H1 (cell line): Measurements from ENCODE around the gene FADD. TPM values are rescaled to one million over a fixed set of nuclear protein-coding genes. Genes with fewer than 3 reads are reported as not detected.
A peak's percentile ranks its signal among the peaks of the same experiment; 100 is the strongest.

ENCODE experiments used
- CTCF ChIA-PET: fragments of 300-600 bp; sonication (Branson Sonifier 250); formaldehyde crosslinking; loops from one replicate; lab custom pipeline; 2021; ENCODE audit not compliant: partially characterized antibody; lab: Charles Lee
- POLR2A ChIA-PET: fragments of 300-600 bp; sonication (Branson Sonifier 250); formaldehyde crosslinking; loops from one replicate; lab custom pipeline; 2021; ENCODE audit warnings: inconsistent platforms; ENCODE audit not compliant: partially characterized antibody; lab: Charles Lee
- DNase-seq, 2 experiments: peaks; one replicate each; pipeline versions ENCODE4 v3.0.0 to v3.0.0-alpha.2; 2010 to 2022; ENCODE audit warnings: low spot score in 2 of 2, low read depth in 1 of 2, mixed read lengths in 1 of 2
- FAIRE-seq: peaks from 2 replicates; lab custom pipeline; 2011; peaks lifted over from hg19 to GRCh38; lab: Jason Lieb, UNC
- H2AFZ ChIP-seq: 2 replicates; pipeline ENCODE4 v1.8.1; 2012; ENCODE audit warnings: low read length, inconsistent platforms
- H2AK5ac ChIP-seq: 2 replicates; pipeline ENCODE4 v1.6.1; 2013; ENCODE audit warnings: low read depth, low read length
- H2BK120ac ChIP-seq: replicated peaks from 2 replicates; pipeline ENCODE3; 2013; ENCODE audit warnings: low read depth, low read length, inconsistent platforms
- H2BK12ac ChIP-seq: 2 replicates; pipeline ENCODE4 v1.6.1; 2013; ENCODE audit warnings: low read depth, low read length
- H2BK15ac ChIP-seq: 2 replicates; pipeline ENCODE4 v1.6.1; 2013; ENCODE audit warnings: low read length
- H2BK20ac ChIP-seq: 2 replicates; pipeline ENCODE4 v1.6.1; 2013; ENCODE audit warnings: low read length
- H2BK5ac ChIP-seq: 2 replicates; pipeline ENCODE4 v1.6.1; 2013; ENCODE audit warnings: low read depth, low read length
- H3K14ac ChIP-seq: 2 replicates; pipeline ENCODE4 v1.6.1; 2013; ENCODE audit warnings: inconsistent platforms; ENCODE audit not compliant: insufficient read length
- H3K18ac ChIP-seq: 2 replicates; pipeline ENCODE4 v1.6.1; 2013; ENCODE audit warnings: low read length; ENCODE audit errors: extremely low read depth
- H3K23ac ChIP-seq: 2 replicates; pipeline ENCODE4 v1.6.1; 2013; ENCODE audit warnings: inconsistent platforms; ENCODE audit not compliant: insufficient read length
- H3K23me2 ChIP-seq: 2 replicates; pipeline ENCODE4 v1.6.1; 2013; ENCODE audit warnings: low read depth, low read length
- H3K27ac ChIP-seq: 2 replicates; pipeline ENCODE4 v1.6.1; 2011; ENCODE audit warnings: low read depth, low read length, inconsistent platforms
- H3K27me3 ChIP-seq, 4 experiments: replicated peaks in 1 of 4; 1 replicate in 1 of 4; 2 replicates in 3 of 4; pipeline versions ENCODE4 v1.6.1 to v1.8.1; 2011 to 2013; ENCODE audit warnings: low read length in 3 of 4, mild to moderate bottlenecking in 3 of 4, inconsistent platforms in 2 of 4, mixed read lengths in 2 of 4, moderate library complexity in 1 of 4; ENCODE audit not compliant: control insufficient read depth in 3 of 4, insufficient read depth in 3 of 4; ENCODE audit errors: extremely low read depth in 1 of 4
- H3K36me3 ChIP-seq, 4 experiments: 2 replicates each; pipeline versions ENCODE4 v1.6.1 to v1.8.1; 2011 to 2013; ENCODE audit warnings: mild to moderate bottlenecking in 4 of 4, low read length in 3 of 4, moderate library complexity in 2 of 4, control low read depth in 1 of 4, inconsistent platforms in 1 of 4; ENCODE audit not compliant: insufficient read depth in 4 of 4, control insufficient read depth in 2 of 4
- H3K4ac ChIP-seq: replicated peaks from 2 replicates; pipeline ENCODE3; 2013; ENCODE audit warnings: low read length, low read depth, mixed read lengths, inconsistent platforms; ENCODE audit not compliant: insufficient read length
- H3K4me1 ChIP-seq, 4 experiments: replicated peaks in 1 of 4; 1 replicate in 1 of 4; 2 replicates in 3 of 4; pipeline versions ENCODE4 v1.6.1 to v1.8.1; 2011 to 2013; ENCODE audit warnings: low read length in 3 of 4, inconsistent platforms in 2 of 4, mixed read lengths in 1 of 4; ENCODE audit not compliant: insufficient read depth in 4 of 4, control insufficient read depth in 3 of 4
- H3K4me2 ChIP-seq, 2 experiments: 2 replicates each; pipeline versions ENCODE4 v1.6.1 to v1.8.1; 2011 to 2013; ENCODE audit warnings: low read depth in 2 of 2, low read length in 2 of 2, control low read depth in 1 of 2, inconsistent platforms in 1 of 2, mild to moderate bottlenecking in 1 of 2; ENCODE audit not compliant: insufficient read depth in 1 of 2
- H3K4me3 ChIP-seq, 4 experiments: fragments of 200-600, 300-600 bp in 1 of 4; sonication (generic), shearing (Covaris generic), sonication (Bioruptor Twin) in 1 of 4; 2 replicates each; pipeline versions ENCODE4 v1.5.1 to v1.8.1; 2011 to 2016; ENCODE audit warnings: low read length in 4 of 4, low read depth in 3 of 4, control low read depth in 2 of 4, inconsistent platforms in 2 of 4, mild to moderate bottlenecking in 2 of 4, mixed read lengths in 1 of 4, moderate library complexity in 1 of 4; ENCODE audit not compliant: insufficient read depth in 2 of 4; ENCODE audit errors: extremely low read depth in 1 of 4
- H3K56ac ChIP-seq: replicated peaks from 2 replicates; pipeline ENCODE3; 2013; ENCODE audit warnings: low read depth, mild to moderate bottlenecking, mixed read lengths, low read length, inconsistent platforms; ENCODE audit not compliant: insufficient read length
- H3K79me1 ChIP-seq: 2 replicates; pipeline ENCODE4 v1.6.1; 2013; ENCODE audit warnings: low read depth, low read length, control low read depth
- H3K79me2 ChIP-seq, 2 experiments: 2 replicates each; pipeline versions ENCODE4 v1.6.1 to v1.8.1; 2012 to 2013; ENCODE audit warnings: low read length in 2 of 2, mild to moderate bottlenecking in 2 of 2, inconsistent platforms in 1 of 2; ENCODE audit not compliant: insufficient read depth in 2 of 2, control insufficient read depth in 1 of 2
- H3K9ac ChIP-seq, 4 experiments: replicated peaks in 1 of 4; 1 replicate in 1 of 4; 2 replicates in 3 of 4; pipeline versions ENCODE4 v1.6.1 to v1.8.1; 2011 to 2013; ENCODE audit warnings: low read depth in 3 of 4, low read length in 3 of 4, control low read depth in 2 of 4, mild to moderate bottlenecking in 2 of 4, moderate library complexity in 2 of 4, inconsistent platforms in 1 of 4; ENCODE audit errors: extremely low read depth in 1 of 4
- H3K9me3 ChIP-seq, 2 experiments: 2 replicates each; pipeline versions ENCODE4 v1.6.1 to v1.8.1; 2012 to 2013; ENCODE audit warnings: mild to moderate bottlenecking in 2 of 2, moderate library complexity in 2 of 2, control low read depth in 1 of 2, inconsistent platforms in 1 of 2, low read depth in 1 of 2, low read length in 1 of 2, mixed read lengths in 1 of 2; ENCODE audit not compliant: insufficient read depth in 2 of 2
- H4K20me1 ChIP-seq, 2 experiments: replicated peaks in 1 of 2; 2 replicates each; pipeline versions ENCODE3 to v1.8.1; 2011 to 2013; ENCODE audit warnings: inconsistent platforms in 2 of 2, low read length in 2 of 2, mild to moderate bottlenecking in 1 of 2; ENCODE audit not compliant: insufficient read depth in 2 of 2, control insufficient read depth in 1 of 2
- H4K5ac ChIP-seq: 2 replicates; pipeline ENCODE4 v1.6.1; 2013; ENCODE audit warnings: low read length, low read depth, mixed read lengths, inconsistent platforms; ENCODE audit not compliant: insufficient read length
- H4K8ac ChIP-seq: 2 replicates; pipeline ENCODE4 v1.8.0; 2013; ENCODE audit warnings: mild to moderate bottlenecking, moderate library complexity, low read length, inconsistent platforms; ENCODE audit not compliant: insufficient read depth; ENCODE audit errors: extremely low read depth
- H4K91ac ChIP-seq: replicated peaks from 2 replicates; pipeline ENCODE3; 2013; ENCODE audit warnings: low read length, mixed read lengths, inconsistent platforms; ENCODE audit not compliant: insufficient read length
- GABPA ChIP-seq: IDR thresholded peaks from 2 replicates; pipeline ENCODE4 v1.6.1; 2011; ENCODE audit warnings: mild to moderate bottlenecking, low read length, moderate library complexity, borderline replicate concordance; ENCODE audit not compliant: insufficient read depth
- HDAC2 ChIP-seq, 2 experiments: fragments of 300-600 bp in 1 of 2; sonication (generic) in 1 of 2; IDR thresholded peaks; 2 replicates each; pipeline ENCODE4 v1.6.1; 2011 to 2012; ENCODE audit warnings: low read depth in 2 of 2, low read length in 2 of 2, mild to moderate bottlenecking in 2 of 2, moderate library complexity in 2 of 2, borderline replicate concordance in 1 of 2, inconsistent platforms in 1 of 2
- SP2 ChIP-seq: IDR thresholded peaks from 2 replicates; pipeline ENCODE4 v1.6.1; 2012; ENCODE audit warnings: mild to moderate bottlenecking, low read length, inconsistent platforms
- SRF ChIP-seq: IDR thresholded peaks from 2 replicates; pipeline ENCODE4 v1.6.1; 2011; ENCODE audit warnings: mild to moderate bottlenecking, low read depth, low read length, moderate library complexity
- WGBS, 2 experiments: shearing (Covaris generic) in 1 of 2; methylation state at CpG; one replicate each; pipeline versions ENCODE4 v1.1.6 to v1.1.7; 2013 to 2015; ENCODE audit warnings: low lambda C conversion rate in 2 of 2, mixed read lengths in 2 of 2, inconsistent platforms in 1 of 2, low coverage in 1 of 2, missing lambda C conversion rate in 1 of 2; ENCODE audit not compliant: insufficient replicate concordance in 2 of 2, insufficient coverage in 1 of 2, insufficient read length in 1 of 2; ENCODE audit errors: extremely low coverage in 1 of 2, missing lambda C conversion rate in 1 of 2; 5-methylcytosine and 5-hydroxymethylcytosine counted together
- polyA plus RNA-seq, 7 experiments: library from polyadenylated mRNA; depleted of rRNA in 3 of 7; stranded (reverse) in 5 of 7; unstranded in 2 of 7; fragments of >200 nt in 5 of 7; fragments of 200-250 nt in 2 of 7; gene quantifications; 1 replicate in 5 of 7; 2 replicates in 1 of 7; 4 replicates in 1 of 7; pipeline versions ENCODE4 v1.2.1 to v1.2.3, GENCODE V29; 2011 to 2013; ENCODE audit warnings: missing spikeins in 2 of 7, mixed read lengths in 2 of 7
- total RNA-seq: library from RNA; stranded (reverse); fragmentation: NEBNext Ultra II Directional; extraction: Animal tissue kit (Norgen Biotek cat#: 25700); gene quantifications from 2 replicates; pipeline ENCODE4 v1.2.1, GENCODE V29; 2021

Gene FADD
- total and polyA plus RNA-seq, 2 of the 8 experiments (the other 6 are each of a cell fraction or from before 2014, with no cell fraction given) = 29.0 to 43.9 TPM

- 93% methylated on average over 12 of the region's 12 CpGs; no CpG with 5 or more reads in 1 of the 2 experiments for WGBS, 2 experiments
- Histone ChIP-seq H3K79me2 (peaks cover 9 to 39% of the 10 kb centered on the region in 2 experiments), H3K9me3 (no peaks in the 10 kb centered on the region), H3K4me1 (peaks cover 7 to 17% (median 12%) of the 10 kb centered on the region in 4 experiments), H3K79me1 (peaks cover 6% of the 10 kb centered on the region; the same call in 1 of the 2 replicates), H3K56ac (no peak overlapping the region), H3K4me3 (peak overlapping the region in 1 of 4 experiments; percentile 86; a peak in 1 of 8 replicates), H2AFZ (no peak overlapping the region), H3K4me2 (peak overlapping the region; percentile 70 to 89; a peak in 3 of 4 replicates), H3K27ac (0 out of 2 replicates have a peak overlapping the region, but pooled peaks have one; percentile 7), H4K8ac (peak overlapping the region; percentile 39), H3K18ac (no peak overlapping the region), H2BK12ac (peak overlapping the region; percentile 87; the same call in 1 of the 2 replicates), H4K20me1 (peaks cover 21 to 31% of the 10 kb centered on the region in 2 experiments), H2AK5ac (peak overlapping the region; percentile 32; the same call in 1 of the 2 replicates), H3K4ac (no peak overlapping the region), H2BK20ac (peak overlapping the region; percentile 80; the same call in 1 of the 2 replicates), H3K14ac (no peak overlapping the region), H3K9ac (no peak overlapping the region), H3K23me2 (peaks cover 10% of the 10 kb centered on the region), H4K91ac (no peak overlapping the region), H4K5ac (no peak overlapping the region), H3K27me3 (no peaks in the 10 kb centered on the region), H2BK120ac (no peak overlapping the region), H3K36me3 (peaks cover 10 to 21% (median 15%) of the 10 kb centered on the region in 4 experiments), H3K23ac (no peak overlapping the region), H2BK15ac (peak overlapping the region; percentile 88), H2BK5ac (0 out of 2 replicates have a peak overlapping the region, but pooled peaks have one; percentile 10)
- DNase-seq (no peak), FAIRE-seq (no peak)
- POLR2A ChIA-PET = interaction anchor here (1.0 to 3.5 kb wide), 5 partner anchors 8 to 257 kb away, joined by 3 to 22 read pairs (median 4); partner anchors contain the start of gene CTTN
- CTCF ChIA-PET = interaction anchor here (0.6 to 3.5 kb wide), 6 partner anchors 9 to 303 kb away, joined by 3 to 11 read pairs (median 3); no protein-coding TSS in a partner anchor
- TF ChIP-seq SRF (peak; percentile 37; the same call in 1 of the 2 replicates), GABPA (no peak), HDAC2 (IDR thresholded peaks at IDR 0.05; ENCODE audit: borderline replicate concordance in 1 of 2, low read depth in 2 of 2, low read length in 2 of 2) (no peak), SP2 (no peak)
These were observed 2.1 kb downstream of the FADD start for GRCh38 chr11:70205049-70205725.
